Measurements from ENCODE around the gene CALHM5.

Gene CALHM5

GRCh38 chr6:116508527-116508926, 2.9 kb upstream of the CALHM5 start:
- DNase-seq (ENCODE audit: low read depth in 2 of 2): no peak

DNA sequence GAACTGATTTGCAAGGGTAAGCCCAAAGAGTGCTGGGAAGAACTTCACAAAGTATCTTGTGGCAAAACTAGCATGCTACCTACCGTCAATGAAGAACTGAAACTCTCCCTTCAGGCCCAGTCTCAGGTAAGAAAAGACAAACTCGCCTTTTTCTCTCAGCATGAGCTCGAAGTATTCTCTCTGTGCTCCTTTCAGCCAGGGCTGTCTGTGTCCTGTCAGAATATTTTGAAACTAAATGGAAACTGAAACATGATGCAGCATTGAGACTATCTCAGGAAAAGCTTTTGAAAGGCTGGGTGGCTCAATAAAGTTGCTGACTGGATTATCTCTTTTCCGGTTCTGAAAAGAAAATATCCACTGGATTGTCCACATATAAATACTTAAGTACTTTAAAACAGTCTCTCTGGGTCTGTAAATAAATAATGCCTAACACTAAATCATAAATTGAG, 696 bp downstream of the CALHM5 start:
- no peak for DNase-seq (ENCODE audit: low read depth in 2 of 2)

DNA sequence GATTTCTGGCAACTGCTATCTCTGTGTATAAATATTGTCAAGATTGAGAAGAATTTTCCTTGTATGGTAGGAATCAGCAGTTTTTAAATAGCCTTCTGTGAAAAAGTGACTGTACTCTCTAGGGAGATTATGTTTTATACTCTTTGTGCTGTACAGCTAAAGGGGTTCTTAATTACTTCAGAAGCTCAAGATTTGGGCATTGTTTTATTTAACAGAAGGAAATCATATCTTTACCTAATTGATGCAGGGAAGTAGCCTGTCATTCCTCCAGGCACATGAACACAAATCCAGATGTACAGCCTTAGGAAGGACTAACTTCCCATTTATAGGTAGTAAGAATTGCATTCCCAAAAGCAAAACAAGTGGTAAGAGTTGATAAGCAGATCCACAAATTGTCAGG, 1.3 kb downstream of the CALHM5 start:
- no peak for DNase-seq (ENCODE audit: low read depth in 2 of 2)

- DNase-seq (ENCODE audit: low read depth in 2 of 2): no peak
Measured at GRCh38 chr6:116513224-116513875, 1.9 kb downstream of the CALHM5 start.

- DNase-seq (ENCODE audit: low read depth in 2 of 2): no peak
Measured at GRCh38 chr6:116514111-116514510, 2.7 kb downstream of the CALHM5 start.

DNA sequence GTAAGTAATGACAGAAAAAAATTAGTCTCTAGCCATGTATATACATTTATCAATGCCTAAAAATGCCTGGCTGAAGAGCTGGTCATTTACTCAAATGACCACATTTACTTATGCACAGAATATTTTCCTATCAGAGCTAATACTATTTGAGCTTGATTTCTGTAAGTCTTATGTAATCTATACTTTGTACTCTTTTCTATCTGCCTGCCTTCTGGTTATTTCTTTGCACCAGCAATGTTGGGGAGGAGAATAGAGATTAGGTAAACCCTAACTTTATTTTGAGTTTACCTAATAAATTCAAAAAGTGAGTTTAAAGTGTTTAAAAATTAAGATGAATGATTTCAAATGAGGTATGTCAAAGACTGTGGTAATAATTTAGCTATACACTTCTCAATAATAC, 3.7 kb downstream of the CALHM5 start:
- no peak for DNase-seq (ENCODE audit: low read depth in 2 of 2)

DNA sequence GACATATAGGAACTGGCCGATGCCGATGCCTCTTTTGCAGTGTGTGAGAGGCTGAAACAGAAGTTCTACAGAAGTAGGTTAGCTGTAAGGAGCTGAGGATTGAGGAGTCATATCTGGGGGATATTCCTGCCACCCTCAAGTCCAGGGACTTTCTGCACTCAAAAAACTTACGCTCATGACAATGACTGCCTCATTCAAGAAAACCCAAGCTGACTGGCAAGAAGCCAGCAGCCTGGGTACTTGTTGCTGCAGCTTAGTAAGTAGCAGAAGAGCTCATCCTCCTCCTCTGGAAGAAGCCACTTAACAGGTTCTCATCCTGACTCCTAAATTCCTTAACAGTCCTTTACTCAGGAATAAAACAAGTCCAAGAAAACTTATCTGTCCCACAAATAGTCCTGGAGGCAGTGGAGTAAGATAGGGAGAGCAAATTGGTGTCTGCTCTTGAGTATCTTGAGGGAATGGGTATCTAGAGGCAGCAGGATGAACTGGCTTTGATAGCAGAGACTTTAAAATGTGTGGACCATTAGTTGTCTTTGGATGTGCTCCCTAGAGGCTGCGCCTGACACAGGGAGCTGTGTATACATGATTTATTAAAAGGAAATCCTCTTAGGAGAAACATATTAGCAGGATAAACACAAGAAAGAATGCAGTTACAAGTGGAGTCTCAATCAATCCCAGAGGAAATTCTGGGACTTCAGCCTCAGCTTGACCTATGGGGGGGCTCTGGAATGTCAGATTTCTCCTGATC, 7.4 kb downstream of the CALHM5 start:
- no peak for DNase-seq (ENCODE audit: low read depth in 2 of 2)

GRCh38 chr6:116522896-116523295, 11.5 kb downstream of the CALHM5 start:
- no peak for DNase-seq (ENCODE audit: low read depth in 2 of 2)

DNA sequence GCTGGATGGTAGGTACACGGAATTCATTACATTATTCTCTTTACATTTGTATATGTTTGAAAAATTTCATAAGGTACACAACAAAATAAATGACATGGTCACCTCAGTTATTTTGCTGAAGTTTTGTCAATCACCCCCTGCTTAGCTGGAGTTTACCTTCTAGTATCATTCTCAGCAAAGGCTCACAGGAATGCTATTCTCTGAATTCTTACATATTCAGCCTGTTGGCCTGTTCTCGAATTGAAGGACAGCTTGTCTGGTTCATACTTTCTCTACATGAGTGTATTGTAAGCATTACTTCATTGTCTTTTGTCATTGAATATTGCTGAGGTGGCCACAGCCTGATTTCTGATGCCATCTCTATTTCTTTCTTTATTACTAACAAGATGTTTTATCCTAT, 12.8 kb downstream of the CALHM5 start:
- no peak for DNase-seq (ENCODE audit: low read depth in 2 of 2)

DNA sequence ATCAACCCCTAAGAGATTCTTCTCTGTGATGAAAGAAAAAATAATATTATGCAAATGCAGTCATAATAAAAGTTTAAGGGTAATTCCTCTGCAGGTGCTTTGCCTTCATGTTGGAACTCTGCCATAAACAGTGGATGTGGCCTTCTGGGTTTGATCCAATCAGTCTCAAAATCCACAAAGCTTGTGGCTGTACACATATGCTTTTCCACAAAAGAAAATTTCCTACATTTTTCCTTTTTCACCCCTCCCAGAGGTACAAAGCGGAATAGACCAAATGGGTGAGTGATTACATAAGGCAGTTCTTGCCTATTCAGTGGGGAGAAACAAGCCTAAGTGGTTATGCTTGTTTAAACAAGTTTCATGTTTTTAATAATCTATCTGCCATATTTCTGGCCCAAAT, 16.7 kb downstream of the CALHM5 start:
- no peak for DNase-seq (ENCODE audit: low read depth in 2 of 2)

DNA sequence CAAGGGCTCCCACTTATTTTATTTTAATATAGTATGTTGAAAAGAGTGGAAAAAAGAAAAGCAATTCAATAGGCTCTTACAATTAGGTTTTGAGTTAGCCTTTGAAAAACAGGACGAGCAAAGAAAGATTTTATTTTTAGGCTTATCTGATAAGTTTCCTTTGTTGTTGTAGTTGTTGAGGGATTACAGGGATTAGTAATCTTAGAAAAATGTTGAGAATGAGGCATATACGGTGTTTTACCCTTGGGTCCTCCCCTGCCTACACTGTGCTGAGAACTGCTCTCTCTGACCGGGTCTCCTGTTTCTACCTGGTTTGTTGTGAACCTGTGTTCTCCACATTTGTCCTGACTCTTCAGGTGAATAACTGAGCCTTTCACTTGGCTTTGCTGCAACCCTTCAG, 17.3 kb downstream of the CALHM5 start:
- no peak for DNase-seq (ENCODE audit: low read depth in 2 of 2)

GRCh38 chr6:116529466-116530290, 18.2 kb downstream of the CALHM5 start:
- no peak for DNase-seq (ENCODE audit: low read depth in 2 of 2)

DNA sequence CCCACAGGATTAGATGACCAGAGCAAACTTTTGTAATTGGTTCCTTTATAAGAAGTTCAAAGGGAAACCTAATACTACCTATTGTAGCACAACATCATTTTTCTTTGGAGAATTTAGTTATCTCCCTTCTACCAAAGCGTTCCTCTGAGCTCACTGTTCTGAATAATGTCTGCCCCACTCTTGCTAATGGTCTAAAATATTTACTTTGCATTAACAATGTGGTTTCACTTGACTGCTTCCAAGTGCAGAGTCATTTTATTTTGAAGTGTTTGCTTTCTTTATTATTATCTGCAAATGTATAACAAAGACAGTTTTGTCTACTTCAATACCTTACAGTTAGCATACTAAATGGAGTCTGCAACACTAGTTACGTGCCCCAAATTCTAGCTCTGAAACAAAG, 19.0 kb downstream of the CALHM5 start:
- no peak for DNase-seq (ENCODE audit: low read depth in 2 of 2)

- DNase-seq (ENCODE audit: low read depth in 2 of 2): peak in 1 of 2 donors; percentile 24
Measured at GRCh38 chr6:116531675-116532570, 20.5 kb downstream of the CALHM5 start.

GRCh38 chr6:116533233-116533957, 22.0 kb downstream of the CALHM5 start:
- DNase-seq (ENCODE audit: low read depth in 2 of 2): no peak

DNA sequence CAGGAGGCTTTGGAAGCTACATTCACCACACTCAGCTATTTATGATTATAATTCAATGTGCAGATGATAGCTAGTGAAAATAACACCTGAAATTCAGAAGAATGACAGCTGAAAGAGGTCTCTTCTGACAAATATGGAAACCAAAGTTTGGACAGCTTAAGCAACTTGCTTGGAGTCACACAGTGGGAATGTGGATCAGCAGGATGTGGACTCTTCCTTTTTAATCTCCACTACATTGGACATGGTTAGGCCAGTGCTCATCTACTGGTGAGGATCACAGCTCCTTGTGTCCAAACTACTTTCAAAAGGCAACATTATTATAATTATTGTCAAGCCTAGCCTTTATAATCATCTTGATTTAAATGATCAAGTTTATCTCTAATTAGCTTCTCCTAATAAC, 23.7 kb downstream of the CALHM5 start:
- no peak for DNase-seq (ENCODE audit: low read depth in 2 of 2)

DNA sequence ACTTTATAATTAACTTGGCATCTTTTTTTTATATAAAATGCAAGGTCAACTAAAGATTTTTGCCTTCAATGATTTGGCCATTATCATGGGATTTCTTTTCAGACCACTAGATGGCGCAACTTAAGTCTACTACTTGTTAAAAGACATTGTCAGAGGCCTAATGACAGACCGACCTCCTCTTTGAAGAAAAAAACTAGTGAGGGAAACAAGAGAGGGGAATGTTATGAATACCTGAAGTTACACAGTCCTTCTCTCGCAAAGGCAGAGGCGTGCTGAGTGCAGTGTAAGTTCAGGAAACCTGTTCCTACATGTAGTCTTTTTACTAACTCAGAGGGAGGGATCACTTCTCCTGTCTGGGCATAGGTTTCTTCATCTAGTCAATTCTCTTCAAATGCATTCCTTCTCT, 24.8 kb downstream of the CALHM5 start:
- no peak for DNase-seq (ENCODE audit: low read depth in 2 of 2)

- DNase-seq (ENCODE audit: low read depth in 2 of 2): no peak
Measured at GRCh38 chr6:116542426-116542825, 31.0 kb downstream of the CALHM5 start.

GRCh38 chr6:116543149-116543548, 31.7 kb downstream of the CALHM5 start:
- DNase-seq (ENCODE audit: low read depth in 2 of 2): no peak

DNA sequence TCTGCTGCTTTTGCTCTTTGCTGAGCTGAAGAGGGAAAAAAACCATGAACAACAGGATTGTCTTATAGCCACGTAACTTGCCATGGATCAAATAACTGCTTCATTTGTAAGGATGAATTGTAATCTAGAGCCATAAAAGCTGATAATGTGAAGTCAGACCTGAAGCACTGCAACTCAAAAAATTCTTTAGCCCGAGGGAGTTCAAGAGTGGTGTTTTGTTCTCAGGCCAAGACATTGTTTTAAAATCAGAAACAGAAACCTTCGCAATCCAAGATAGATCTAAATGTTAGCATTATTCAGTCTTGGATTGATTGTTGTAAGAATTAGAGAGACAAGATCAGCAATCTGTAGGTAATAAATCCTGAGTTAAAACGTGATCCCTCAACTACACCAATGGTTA, 34.2 kb downstream of the CALHM5 start, which contains the start of gene TRAPPC3L:
TSS of gene TRAPPC3L (minus strand) at position 34 of the 400 bp plus-strand sequence. CDS start 170 bp downstream, outside the sequence.
- DNase-seq (ENCODE audit: low read depth in 2 of 2): no peak

DNA sequence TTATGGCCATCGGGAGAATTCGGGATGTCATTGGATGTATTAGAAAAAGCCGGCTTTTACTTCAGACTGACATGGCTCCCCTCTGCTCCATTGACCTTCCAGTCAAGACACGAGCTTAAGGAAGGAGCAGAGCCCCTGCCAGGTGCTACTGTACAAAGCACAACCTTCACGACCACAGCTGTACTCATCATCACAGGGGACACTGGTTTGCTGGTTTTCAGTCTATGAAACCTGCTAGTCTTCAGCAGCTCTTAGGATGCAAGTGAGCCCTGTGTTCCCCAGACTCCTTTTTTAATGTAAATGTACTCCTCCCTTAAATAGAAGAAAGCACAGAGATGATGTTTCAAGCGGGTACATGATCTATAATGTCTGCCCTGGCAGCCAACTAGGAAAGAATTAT, 35.9 kb downstream of the CALHM5 start:
- DNase-seq (ENCODE audit: low read depth in 2 of 2): no peak

Measured in stimulated activated CD8-positive, alpha-beta memory T cell treated with anti-CD3 and anti-CD28 coated beads, Interleukin-2, amount 100 ng/mL, for 1 hour (primary cell).